EL (cell line): ENCODE measurements around the gene PDLIM7.
"Not testable (repeated sequence)": the region's sequence is repeated elsewhere in the genome, so short reads cannot be mapped to it uniquely, and the experiment has no call there.

Experiments used
- DNase-seq: peaks from one replicate; pipeline ENCODE4 v3.0.0-alpha.2; 2016

Gene PDLIM7

DNA sequence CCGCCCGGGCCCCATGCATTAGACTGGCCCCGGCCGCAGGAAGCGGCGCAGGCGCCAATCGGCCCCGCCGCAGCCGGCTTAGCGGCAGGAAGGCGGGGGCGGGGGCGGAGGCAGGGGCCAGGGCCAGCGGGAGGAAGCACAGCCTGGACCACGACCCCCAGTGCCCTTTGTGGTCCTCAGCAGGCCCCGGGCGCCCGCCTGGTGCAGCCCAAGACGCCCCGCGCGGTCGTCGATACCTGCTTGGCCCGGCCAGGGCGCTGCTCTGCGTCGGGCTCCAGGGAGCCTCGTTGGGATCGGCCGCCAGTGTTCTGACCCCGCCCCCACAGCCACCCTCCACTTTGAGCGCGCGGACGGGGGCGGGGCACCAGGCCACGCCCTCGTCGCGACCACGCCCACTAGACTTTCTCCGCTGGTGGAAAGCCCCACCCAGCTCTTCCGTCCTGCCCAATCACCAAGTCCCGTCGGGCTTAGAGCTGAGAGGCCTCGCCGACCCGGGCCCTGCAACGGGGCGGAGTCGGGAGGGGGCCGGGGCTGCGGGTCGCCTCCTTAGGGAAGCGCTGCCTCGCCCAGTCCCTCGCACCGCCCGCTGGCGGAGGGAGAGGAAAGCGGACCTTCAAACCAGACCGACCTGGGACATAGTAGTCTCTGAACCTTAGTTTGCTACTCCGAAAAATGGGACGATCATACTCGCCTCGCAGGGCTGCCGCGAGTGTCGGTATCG is at the start of gene PDLIM7:
TSS of gene PDLIM7 (minus strand) at position 313 of the 721 bp plus-strand sequence. CDS start 1,092 bp downstream, outside the sequence.
- DNase-seq, result peak; percentile 97

GRCh38 chr5:177546258-177546741 is 48.9 kb upstream of the PDLIM7 start:
- DNase-seq, result peak; percentile 98

DNA sequence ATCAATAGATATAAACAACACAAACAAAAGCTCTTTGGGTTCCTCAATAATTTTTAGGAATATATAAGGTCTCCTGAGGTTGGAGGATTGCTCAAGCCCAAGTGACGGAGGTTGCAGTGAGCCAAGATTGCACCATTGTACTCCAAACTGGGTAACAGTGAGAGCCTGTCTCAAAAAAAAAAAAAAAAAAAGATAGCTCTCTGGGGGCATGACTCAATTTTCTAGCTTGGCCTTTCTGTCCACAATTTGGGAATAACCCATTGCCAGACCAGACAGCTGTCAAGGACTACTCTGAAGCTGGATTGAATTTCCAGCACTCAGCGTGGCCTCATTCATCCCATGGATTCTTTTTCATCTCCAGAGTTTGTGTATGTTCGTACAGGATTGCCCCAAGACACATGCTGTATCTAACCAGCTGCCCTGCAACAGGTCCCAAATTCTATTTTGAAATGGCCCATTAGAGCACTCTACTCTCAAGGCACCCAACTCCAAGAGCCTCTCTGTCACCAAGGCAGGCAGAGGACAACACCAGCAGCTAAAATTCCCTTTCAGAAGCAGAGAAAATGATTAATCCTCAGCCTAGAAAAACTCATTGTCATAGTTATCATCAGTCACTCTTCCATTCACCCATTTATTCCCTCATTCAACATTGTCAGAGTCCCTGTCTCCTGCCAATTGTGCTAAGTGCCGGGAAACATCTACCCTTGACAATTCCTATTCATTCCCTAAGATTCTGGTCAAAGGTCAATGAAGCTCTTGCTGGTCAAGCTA is 48.3 kb upstream of the PDLIM7 start:
- DNase-seq, result peak; percentile 76

GRCh38 chr5:177542816-177543465 is 45.5 kb upstream of the PDLIM7 start:
- DNase-seq, result no peak

DNA sequence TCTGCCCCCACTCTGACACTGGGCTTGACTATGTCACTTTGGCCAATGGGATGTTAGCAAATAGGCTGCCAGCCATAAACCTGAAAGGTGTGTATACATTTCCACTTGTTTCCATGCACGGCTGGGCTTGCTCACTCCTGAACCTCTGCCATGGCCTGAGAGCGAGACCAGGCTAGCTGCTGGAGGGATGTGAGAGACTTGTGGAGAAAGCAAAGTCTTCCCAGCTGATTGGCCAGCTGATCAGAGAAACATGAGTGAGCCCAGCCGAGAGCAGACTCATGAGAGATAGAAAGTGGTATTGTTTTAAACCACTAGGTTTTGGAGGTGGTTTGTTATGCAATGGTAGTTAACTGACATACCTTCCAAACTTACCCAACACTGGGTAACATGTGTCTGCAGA is 43.0 kb upstream of the PDLIM7 start:
- DNase-seq, result no peak

DNA sequence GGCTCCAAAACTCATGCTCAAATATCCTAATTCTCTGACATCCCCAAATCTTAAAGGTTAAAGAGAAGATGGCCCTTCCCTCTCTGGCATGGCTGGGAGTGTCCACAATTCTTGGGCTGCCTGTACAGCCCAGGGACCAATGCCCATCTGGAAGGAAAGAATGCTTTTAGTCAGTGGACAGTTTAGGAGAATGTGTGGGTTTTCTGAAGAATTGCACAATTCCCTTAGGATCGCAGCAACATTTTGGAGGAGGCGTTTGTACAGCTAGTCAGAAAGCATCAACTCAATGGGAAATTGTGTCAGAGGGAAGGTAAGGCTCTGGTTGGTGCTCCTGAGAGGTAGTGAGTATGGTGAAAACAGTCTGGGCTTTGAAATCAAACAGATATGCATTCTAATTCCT is 42.0 kb upstream of the PDLIM7 start:
- peak; percentile 63 for DNase-seq

- no peak for DNase-seq
These were observed 41.5 kb upstream of the PDLIM7 start for GRCh38 chr5:177538876-177539275.

- peak; percentile 93 for DNase-seq
These were observed 40.3 kb upstream of the PDLIM7 start for GRCh38 chr5:177537389-177538361.

DNA sequence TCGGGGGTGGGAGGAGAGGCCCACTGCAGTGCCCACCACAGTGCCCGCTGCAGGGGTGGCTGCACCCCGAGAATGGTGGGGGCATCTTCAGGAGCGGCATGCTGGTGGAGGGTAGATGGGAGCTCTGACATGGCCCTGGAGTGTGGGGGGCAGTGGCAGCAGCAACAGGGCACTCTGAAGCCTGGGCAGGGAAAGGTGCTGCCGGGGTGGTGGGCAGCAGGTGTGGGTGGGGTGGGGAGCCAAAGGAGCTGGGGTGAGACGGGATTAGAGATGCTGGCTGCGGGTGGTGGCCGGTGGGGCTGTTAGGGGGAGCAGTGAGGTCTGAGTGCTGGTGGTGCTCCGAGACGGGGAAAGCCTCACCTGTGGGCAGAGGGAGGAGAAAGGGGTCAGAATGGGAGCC is 39.0 kb upstream of the PDLIM7 start:
- DNase-seq, result no peak

GRCh38 chr5:177535125-177535524 is 37.7 kb upstream of the PDLIM7 start:
- no peak for DNase-seq

GRCh38 chr5:177534433-177534832 is 37.0 kb upstream of the PDLIM7 start:
- not testable (repeated sequence) for DNase-seq

DNA sequence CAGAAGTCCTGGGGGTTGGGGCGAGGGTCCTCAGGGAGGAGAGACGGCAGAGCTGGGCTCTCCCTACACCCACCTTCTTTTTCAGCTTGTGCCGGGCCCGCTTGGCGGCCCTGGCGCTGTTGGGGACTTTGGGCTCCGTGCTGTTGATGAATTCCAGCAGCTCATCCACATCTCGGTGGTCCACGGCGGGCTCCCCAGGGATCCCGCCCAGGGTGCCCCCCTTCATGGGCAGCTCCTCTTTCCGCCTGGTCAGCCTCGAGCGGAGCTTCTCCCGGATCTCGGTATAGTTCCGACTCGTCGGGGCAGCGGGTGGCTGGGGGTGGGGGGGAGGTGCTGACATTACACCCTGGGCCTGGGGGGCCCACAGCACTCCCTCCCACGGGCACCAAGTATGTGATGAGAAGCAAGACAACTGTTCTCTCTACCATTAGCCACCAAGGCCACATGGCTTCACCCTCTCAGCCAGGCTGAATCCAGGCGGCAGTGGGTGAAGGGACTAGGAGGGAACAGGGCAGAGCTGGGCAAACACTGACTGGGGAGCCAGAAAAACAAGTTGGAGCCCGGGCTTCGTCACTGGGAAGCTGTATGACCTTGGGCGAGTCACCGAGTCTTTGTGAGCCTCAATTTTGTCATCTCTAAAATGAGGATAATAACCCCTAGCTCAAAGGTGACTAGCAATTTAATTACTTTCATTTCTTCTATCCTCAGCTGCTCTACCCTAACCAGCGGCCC is 34.0 kb upstream of the PDLIM7 start:
- DNase-seq, result no peak

- no peak for DNase-seq
These were observed 33.2 kb upstream of the PDLIM7 start for GRCh38 chr5:177530638-177531037.

DNA sequence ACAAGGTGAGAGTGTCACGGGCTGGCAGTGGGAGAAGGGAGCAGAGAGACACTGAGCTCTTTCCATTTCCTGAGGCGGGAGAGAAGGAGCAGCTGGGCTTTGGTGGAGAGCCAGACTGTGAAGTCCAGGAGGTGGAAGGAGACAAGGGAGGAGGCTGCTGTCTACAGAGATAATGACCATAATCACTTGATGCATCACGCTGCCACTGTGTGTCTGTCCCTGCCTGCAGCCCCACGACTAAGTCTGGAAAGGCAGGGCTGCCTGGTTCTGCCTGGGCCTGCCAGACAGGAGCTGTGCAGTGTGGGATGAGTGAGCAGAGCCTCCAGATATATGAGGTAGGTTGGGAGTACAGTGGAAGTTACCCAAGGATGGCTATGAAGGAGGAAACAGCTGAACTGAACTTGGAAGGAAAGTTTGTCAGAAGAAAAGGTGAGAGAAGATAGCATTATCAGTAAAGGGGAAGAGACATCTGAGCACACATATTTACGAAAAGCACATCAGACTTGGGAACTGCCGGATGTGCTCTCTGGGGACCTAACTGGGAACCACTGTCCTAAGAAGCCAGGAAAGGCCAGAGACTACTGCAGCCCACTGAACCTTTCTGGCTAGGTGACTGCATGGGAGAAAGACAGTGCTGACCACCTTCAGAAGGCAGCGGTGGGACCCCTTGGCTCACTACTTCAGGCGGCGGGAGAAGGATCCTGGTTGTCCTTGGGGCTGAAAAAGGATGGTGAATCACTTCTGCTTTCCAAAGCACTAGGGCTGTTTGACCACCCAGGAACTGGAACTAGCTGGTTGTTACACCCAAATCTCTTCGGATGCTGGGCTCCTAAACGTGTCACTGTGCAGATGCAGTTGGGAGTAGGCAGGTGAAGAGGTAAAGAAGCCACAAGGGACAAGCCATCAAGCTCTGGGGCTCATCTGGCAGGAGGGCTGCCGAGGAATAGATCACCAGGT is 32.1 kb upstream of the PDLIM7 start:
- no peak for DNase-seq

- DNase-seq, result no peak
These were observed 31.2 kb upstream of the PDLIM7 start for GRCh38 chr5:177528631-177529030.

GRCh38 chr5:177527595-177527994 is 30.2 kb upstream of the PDLIM7 start:
- no peak for DNase-seq

- no peak for DNase-seq
These were observed 29.4 kb upstream of the PDLIM7 start for GRCh38 chr5:177526791-177527190.

DNA sequence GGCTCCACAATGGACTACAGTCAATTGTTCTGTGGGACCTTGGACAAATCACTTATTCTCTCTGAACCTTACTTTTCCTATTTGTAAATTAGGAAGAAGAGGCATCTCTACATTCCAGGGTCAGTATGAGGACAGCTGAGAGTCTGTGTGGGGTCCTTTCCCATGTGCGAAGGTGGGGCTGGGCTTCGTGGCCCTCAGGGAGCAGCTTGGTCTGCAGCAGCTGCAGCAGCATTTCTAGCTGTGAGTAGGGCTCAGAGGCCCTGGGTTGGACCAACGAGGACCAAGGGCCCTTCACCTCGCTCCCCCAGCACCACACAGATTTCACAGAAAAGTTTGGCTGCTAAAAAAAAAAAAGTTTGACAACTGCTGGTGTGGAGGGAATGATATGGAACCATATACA is 28.8 kb upstream of the PDLIM7 start:
- no peak for DNase-seq

- DNase-seq, result no peak
These were observed 27.7 kb upstream of the PDLIM7 start for GRCh38 chr5:177524941-177525655.

GRCh38 chr5:177524539-177524900 is 27.1 kb upstream of the PDLIM7 start:
- no peak for DNase-seq
